K562 (cell line): ENCODE measurements around the gene PIGK. TPM values are rescaled to one million over a fixed set of nuclear protein-coding genes. Genes with fewer than 3 reads are reported as not detected.

Experiments
- ATAC-seq: fragments of 200-7000 bp; cut with Tn5 transposase; 3 replicates; pipeline ENCODE4 v1.9.1; 2020; ENCODE audit warnings: moderate library complexity
- BruUV-seq: library from RNA; stranded (reverse); fragments of 400-500 nt; replicated peaks from 2 replicates; lab custom pipeline; 2021; lab: Mats Ljungman, UMichigan
- CTCF ChIA-PET: fragments of 300-600 bp; formaldehyde crosslinking; extraction: SDS; loops from one replicate; lab custom pipeline; 2021; ENCODE audit warnings: low intra/inter-chr PET ratio; lab: Yijun Ruan, JAX
- POLR2A ChIA-PET: fragments of 300-600, 350-650 bp; sonication (Branson Sonifier 250); formaldehyde crosslinking; extraction: SDS; loops from one replicate; lab custom pipeline; 2021; ENCODE audit warnings: antibody characterized with exemption, inconsistent platforms; lab: Yijun Ruan, JAX
- DNase-seq, 4 experiments: peaks; one replicate each; pipeline versions ENCODE4 v3.0.0 to v3.0.0-alpha.2; 2011 to 2018; ENCODE audit warnings: low spot score in 3 of 4, mixed read lengths in 3 of 4; ENCODE audit errors: extremely low read depth in 1 of 4
- FAIRE-seq: peaks from 2 replicates; lab custom pipeline; 2011; peaks lifted over from hg19 to GRCh38; lab: Jason Lieb, UNC
- H2AFZ ChIP-seq: 2 replicates; pipeline ENCODE4 v1.6.0; 2011; ENCODE audit warnings: low read depth, low read length, control low read depth, inconsistent platforms
- H3K27ac ChIP-seq: fragments of 200-600 bp; 3 replicates; pipeline ENCODE4 v1.8.0; 2011; ENCODE audit warnings: low read depth, mild to moderate bottlenecking, control low read depth, inconsistent platforms, low read length, moderate library complexity, mixed read lengths; ENCODE audit errors: extremely low read depth
- H3K27me3 ChIP-seq, 2 experiments: fragments of 300-600 bp in 1 of 2; 2 replicates in 1 of 2; 3 replicates in 1 of 2; pipeline versions ENCODE4 v1.6.0 to v1.8.0; 2011; ENCODE audit warnings: inconsistent platforms in 2 of 2, low read length in 2 of 2, mild to moderate bottlenecking in 1 of 2, mixed read lengths in 1 of 2, moderate library complexity in 1 of 2; ENCODE audit not compliant: control insufficient read depth in 2 of 2, insufficient read depth in 2 of 2
- H3K36me3 ChIP-seq: fragments of 300-600 bp; 3 replicates; pipeline ENCODE4 v1.8.0; 2011; ENCODE audit warnings: mild to moderate bottlenecking, low read length, inconsistent platforms; ENCODE audit not compliant: control insufficient read depth, insufficient read depth
- H3K4me1 ChIP-seq, 2 experiments: fragments of 200-600 bp in 1 of 2; replicated peaks in 1 of 2; 2 replicates in 1 of 2; 3 replicates in 1 of 2; pipeline versions ENCODE4 v1.5.1 to v1.8.0; 2011; ENCODE audit warnings: inconsistent platforms in 2 of 2, low read length in 2 of 2, mild to moderate bottlenecking in 1 of 2, mixed read lengths in 1 of 2, moderate library complexity in 1 of 2; ENCODE audit not compliant: control insufficient read depth in 2 of 2, insufficient read depth in 2 of 2
- H3K4me2 ChIP-seq: 2 replicates; pipeline ENCODE4 v1.6.1; 2011; ENCODE audit warnings: low read length, control low read depth, inconsistent platforms, mixed read lengths; ENCODE audit not compliant: insufficient read depth
- H3K4me3 ChIP-seq: fragments of 200-600 bp; sonication (generic), shearing (Covaris generic); 2 replicates; pipeline ENCODE4 v1.5.1; 2016; ENCODE audit warnings: control low read depth, inconsistent platforms
- H3K79me2 ChIP-seq: fragments of 200-600 bp; 3 replicates; pipeline ENCODE4 v1.8.0; 2011; ENCODE audit warnings: low read length, inconsistent platforms; ENCODE audit not compliant: control insufficient read depth, insufficient read depth
- H3K9ac ChIP-seq, 2 experiments: 2 replicates each; pipeline versions ENCODE4 v1.6.0 to v1.6.1; 2011; ENCODE audit warnings: low read depth in 2 of 2, low read length in 2 of 2, control low read depth in 1 of 2, inconsistent platforms in 1 of 2, mild to moderate bottlenecking in 1 of 2, mixed read lengths in 1 of 2; ENCODE audit not compliant: insufficient read depth in 1 of 2
- H3K9me1 ChIP-seq: one replicate; pipeline ENCODE4 v1.6.0; 2011; ENCODE audit warnings: inconsistent platforms, mild to moderate bottlenecking, low read length, moderate library complexity; ENCODE audit not compliant: control insufficient read depth, insufficient read depth
- H3K9me3 ChIP-seq: replicated peaks from 2 replicates; pipeline ENCODE4 v1.5.1; 2011; ENCODE audit warnings: low read depth, low read length, inconsistent platforms; ENCODE audit not compliant: control insufficient read depth, insufficient read depth
- H4K20me1 ChIP-seq: replicated peaks from 2 replicates; pipeline ENCODE4 v1.6.1; 2011; ENCODE audit warnings: low read length, inconsistent platforms, mixed read lengths; ENCODE audit not compliant: control insufficient read depth, insufficient read depth
- CAMTA2 ChIP-seq: fragments of 250-450 bp; sonication (Bioruptor Pico); conservative IDR thresholded peaks from 2 replicates; pipeline ENCODE4 v1.5.1; 2022
- ETV5 ChIP-seq: sonication (generic); formaldehyde crosslinking; IDR thresholded peaks from 2 replicates; pipeline ENCODE4 v1.4.0; 2020; ENCODE audit warnings: low read depth, mild to moderate bottlenecking, missing genetic modification reagents
- HDAC1 ChIP-seq, 2 experiments: fragments of 450-650 bp; IDR thresholded peaks; 2 replicates each; pipeline ENCODE4 v1.6.1; 2016 to 2017; ENCODE audit warnings: inconsistent platforms in 1 of 2, mild to moderate bottlenecking in 1 of 2, moderate library complexity in 1 of 2
- KDM5B ChIP-seq: fragments of 200-600 bp; sonication (generic); IDR thresholded peaks from 2 replicates; pipeline ENCODE4 v1.6.1; 2012; ENCODE audit warnings: low read depth, mild to moderate bottlenecking, moderate library complexity, low read length, control low read depth, inconsistent platforms; ENCODE audit not compliant: insufficient replicate concordance
- NCOA2 ChIP-seq, 2 experiments: fragments of 450-650 bp; IDR thresholded peaks; 2 replicates each; pipeline ENCODE4 v1.6.1; 2018; ENCODE audit warnings: mild to moderate bottlenecking in 2 of 2, moderate library complexity in 1 of 2; ENCODE audit not compliant: partially characterized antibody in 2 of 2
- RAD51 ChIP-seq: fragments of 450-650 bp; IDR thresholded peaks from 2 replicates; pipeline ENCODE4 v1.7.1; 2016; ENCODE audit warnings: low read depth, mild to moderate bottlenecking, borderline replicate concordance
- SOX6 ChIP-seq: fragments of 450-650 bp; IDR thresholded peaks from 2 replicates; pipeline ENCODE4 v1.6.1; 2014; ENCODE audit warnings: mild to moderate bottlenecking
- SRF ChIP-seq, 2 experiments: fragments of 250-450, 450-650 bp in 1 of 2; sonication (Bioruptor Pico) in 1 of 2; sonication (generic) in 1 of 2; formaldehyde crosslinking; IDR thresholded peaks; 2 replicates each; pipeline versions ENCODE4 v1.5.0 to v1.5.1; 2020 to 2022; ENCODE audit warnings: mild to moderate bottlenecking in 1 of 2, missing genetic modification reagents in 1 of 2
- ZNF282 ChIP-seq: sonication (generic); formaldehyde crosslinking; IDR thresholded peaks from 2 replicates; pipeline ENCODE4 v1.8.1; 2023; ENCODE audit warnings: missing genetic modification reagents
- WGBS: fragments of 100-300 bp; shearing (Covaris generic); methylation state at CpG from one replicate; pipeline ENCODE4 v1.1.6; 2016; ENCODE audit warnings: low coverage, mixed read lengths; ENCODE audit not compliant: insufficient coverage; ENCODE audit errors: missing lambda C conversion rate; 5-methylcytosine and 5-hydroxymethylcytosine counted together
- in situ Hi-C: fragments of 300-500 bp; cut with MboI; formaldehyde crosslinking; loops from 4 replicates; pipeline ENCODE4 v1.15.0; 2018; ENCODE audit warnings: inconsistent platforms, mixed read lengths
- intact Hi-C: fragments of 100-400 bp; cut with micrococcal nuclease; formaldehyde crosslinking; loops from 2 replicates; pipeline ENCODE4 v1.14.2; 2022
- polyA plus RNA-seq, 8 experiments: library from polyadenylated mRNA; depleted of rRNA in 4 of 8; stranded (reverse) in 5 of 8; unstranded in 3 of 8; fragments of >200 nt; fragmentation: Nextera tagmentation in 2 of 8; fragmentation: Illumina TruSeq in 1 of 8; extraction: Ambion mirVana in 2 of 8; extraction: Trizol in 1 of 8; gene quantifications; 2 replicates each; pipeline versions ENCODE4 v1.2.1 to v1.2.3, GENCODE V29; 2011 to 2014; ENCODE audit warnings: inconsistent platforms in 1 of 8, missing spikeins in 1 of 8
- total RNA-seq, 7 experiments: library from RNA; depleted of rRNA in 6 of 7; stranded (reverse); fragments of >200 nt in 6 of 7; fragmentation: Illumina TruSeq in 2 of 7; extraction: Trizol in 2 of 7; gene quantifications; 2 replicates each; pipeline versions ENCODE4 v1.2.1 to v1.2.3, GENCODE V29; 2011 to 2021; ENCODE audit warnings: low replicate concordance in 1 of 7
- TF ChIP-seq, protein P1 (sequence below): fragments of 250-450 bp; sonication (Bioruptor Pico); IDR thresholded peaks from 2 replicates; pipeline ENCODE4 v1.8.0; 2021; ENCODE audit warnings: moderate library complexity, mild to moderate bottlenecking, inconsistent platforms
- TF ChIP-seq, protein P2 (sequence below): fragments of 450-650 bp; IDR thresholded peaks from 2 replicates; pipeline ENCODE4 v1.6.1; 2016
- TF ChIP-seq, protein P3 (sequence below): fragments of 250-450 bp; sonication (Bioruptor Pico); IDR thresholded peaks from 2 replicates; pipeline ENCODE4 v1.8.0; 2022; ENCODE audit warnings: moderate library complexity, mild to moderate bottlenecking, inconsistent platforms

Gene PIGK
- total and polyA plus RNA-seq, 9 of the 15 experiments (the other 6 are each of a cell fraction or from before 2014, with no cell fraction given): 15.7 to 59.5 (median 29.9) TPM

DNA sequence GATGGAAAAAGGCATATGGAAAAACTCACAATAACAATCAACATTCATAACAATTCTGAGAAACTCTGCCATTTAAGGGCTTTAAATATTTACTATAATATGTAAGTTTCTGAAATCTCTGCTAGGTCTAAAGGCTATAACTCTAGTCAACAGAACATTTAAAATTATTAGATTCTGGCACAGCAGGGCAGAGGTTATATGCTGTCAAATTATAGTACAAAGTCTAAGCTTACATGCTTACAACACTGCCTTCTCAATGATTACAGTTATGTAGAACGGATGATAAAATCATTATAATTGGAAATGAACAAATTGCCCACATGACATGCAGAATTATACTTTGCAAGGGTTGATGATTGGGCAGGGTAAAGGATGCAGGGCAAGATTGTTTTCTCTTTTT lies 97.7 kb downstream of the PIGK start:
- intact Hi-C loops: loop anchor here (10.0 kb wide), 1 partner anchor 787 kb away; no protein-coding TSS in a partner anchor
- ChIA-PET CTCF (no interaction called here), POLR2A (interaction anchor here (0.8 to 1.2 kb wide), 2 partner anchors 10 to 18 kb away, joined by 3 read pairs; no protein-coding TSS in a partner anchor)
- H4K20me1 ChIP-seq: no peaks in the 10 kb centered on the region
- no peak overlapping the region for H3K27ac ChIP-seq
- no peaks in the 10 kb centered on the region for H3K4me1 ChIP-seq
- no peaks in the 10 kb centered on the region for H3K27me3 ChIP-seq
- WGBS: 76% methylated on average over 1 of the region's 1 CpG
- H3K36me3 ChIP-seq: no peaks in the 10 kb centered on the region
- H3K4me3 ChIP-seq: no peak overlapping the region
- TF ChIP-seq ETV5 (CRISPR knock-in tag) (no peak), HDAC1 (IDR thresholded peaks at IDR 0.05) (no peak), SRF (CRISPR knock-in tag; IDR thresholded peaks at IDR 0.05) (no peak), KDM5B (no peak), CAMTA2 (no peak), NCOA2 (IDR thresholded peaks at IDR 0.05; ENCODE audit: partially characterized antibody in 2 of 2) (no peak), SOX6 (no peak), ZNF282 (CRISPR knock-in tag) (no peak), RAD51 (no peak)
- TF ChIP-seq, protein P1, sequence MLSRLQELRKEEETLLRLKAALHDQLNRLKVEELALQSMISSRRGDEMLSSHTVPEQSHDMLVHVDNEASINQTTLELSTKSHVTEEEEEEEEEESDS: no peak
- TF ChIP-seq, protein P2, sequence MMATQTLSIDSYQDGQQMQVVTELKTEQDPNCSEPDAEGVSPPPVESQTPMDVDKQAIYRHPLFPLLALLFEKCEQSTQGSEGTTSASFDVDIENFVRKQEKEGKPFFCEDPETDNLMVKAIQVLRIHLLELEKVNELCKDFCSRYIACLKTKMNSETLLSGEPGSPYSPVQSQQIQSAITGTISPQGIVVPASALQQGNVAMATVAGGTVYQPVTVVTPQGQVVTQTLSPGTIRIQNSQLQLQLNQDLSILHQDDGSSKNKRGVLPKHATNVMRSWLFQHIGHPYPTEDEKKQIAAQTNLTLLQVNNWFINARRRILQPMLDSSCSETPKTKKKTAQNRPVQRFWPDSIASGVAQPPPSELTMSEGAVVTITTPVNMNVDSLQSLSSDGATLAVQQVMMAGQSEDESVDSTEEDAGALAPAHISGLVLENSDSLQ: no peak
- TF ChIP-seq, protein P3, sequence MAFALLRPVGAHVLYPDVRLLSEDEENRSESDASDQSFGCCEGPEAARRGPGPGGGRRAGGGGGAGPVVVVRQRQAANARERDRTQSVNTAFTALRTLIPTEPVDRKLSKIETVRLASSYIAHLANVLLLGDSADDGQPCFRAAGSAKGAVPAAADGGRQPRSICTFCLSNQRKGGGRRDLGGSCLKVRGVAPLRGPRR (CRISPR knock-in tag): no peak
- TF ChIP-seq, all 486 proteins: peak for 0
- BruUV-seq: no TSS peak
- Histone ChIP-seq H3K79me2 (no peaks in the 10 kb centered on the region), H3K4me2 (no peak overlapping the region), H3K9me3 (no peaks in the 10 kb centered on the region), H3K9me1 (no peaks in the 10 kb centered on the region), H2AFZ (no peak overlapping the region), H3K9ac (no peak overlapping the region)
- in situ Hi-C loops: no loop called here
- no peak for FAIRE-seq
- no peak for ATAC-seq
- DNase-seq: no peak
